HG03571 (cell line): ENCODE data around the gene FNBP1.

Experiments
- ATAC-seq: cut with Tn5 transposase; IDR thresholded peaks from one replicate; pipeline ENCODE4 v1.9.1; 2021; ENCODE audit not compliant: unreplicated experiment

The FNBP1 gene

DNA sequence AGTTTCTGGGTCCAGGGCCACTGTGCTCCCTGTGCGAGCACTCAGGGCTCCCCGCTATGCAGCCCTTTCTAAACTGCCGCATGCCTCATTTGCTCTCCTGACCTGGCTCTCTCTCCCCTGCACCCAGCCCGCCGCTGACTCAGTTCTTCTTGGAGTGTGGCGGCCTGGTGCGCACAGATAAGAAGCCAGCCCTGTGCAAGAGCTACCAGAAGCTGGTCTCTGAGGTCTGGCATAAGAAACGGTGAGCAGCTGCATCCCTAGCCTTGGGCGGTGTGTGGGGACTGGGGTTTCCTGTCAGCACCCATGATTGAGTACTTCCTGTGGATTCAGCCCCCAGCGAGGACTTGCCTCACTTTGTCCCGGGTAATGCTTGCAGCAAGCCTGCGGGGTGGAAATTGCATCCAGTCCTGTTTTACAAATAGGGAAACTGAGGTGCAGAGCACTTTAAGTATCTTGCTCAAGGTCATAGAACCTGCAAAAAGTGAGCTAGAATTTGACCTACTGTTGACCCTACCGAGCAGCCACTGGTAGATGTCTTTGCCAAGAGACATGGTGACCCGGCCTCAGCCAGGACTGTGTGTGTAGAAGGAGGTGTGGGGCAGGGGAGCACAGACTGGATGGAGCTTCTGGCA lies 179.8 kb downstream of the FNBP1 start:
- ATAC-seq = no peak

DNA sequence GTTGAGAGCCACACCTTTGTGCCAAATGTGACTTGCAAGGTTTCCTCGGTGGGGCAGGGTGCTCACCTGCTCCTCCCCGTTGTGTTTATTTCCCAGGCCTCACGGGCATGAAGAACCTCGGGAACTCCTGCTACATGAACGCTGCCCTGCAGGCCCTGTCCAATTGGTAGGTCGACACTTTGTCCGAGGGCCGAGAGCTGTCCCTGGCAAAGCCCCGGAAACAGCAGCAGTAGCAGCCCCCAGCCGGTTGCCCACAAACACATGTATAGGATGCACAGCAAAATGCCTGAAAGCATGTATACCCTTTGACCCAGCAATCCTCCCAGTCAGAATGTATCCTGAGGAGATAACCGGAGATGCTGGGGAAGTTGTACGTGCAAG lies 181.6 kb downstream of the FNBP1 start:
- no peak for ATAC-seq

DNA sequence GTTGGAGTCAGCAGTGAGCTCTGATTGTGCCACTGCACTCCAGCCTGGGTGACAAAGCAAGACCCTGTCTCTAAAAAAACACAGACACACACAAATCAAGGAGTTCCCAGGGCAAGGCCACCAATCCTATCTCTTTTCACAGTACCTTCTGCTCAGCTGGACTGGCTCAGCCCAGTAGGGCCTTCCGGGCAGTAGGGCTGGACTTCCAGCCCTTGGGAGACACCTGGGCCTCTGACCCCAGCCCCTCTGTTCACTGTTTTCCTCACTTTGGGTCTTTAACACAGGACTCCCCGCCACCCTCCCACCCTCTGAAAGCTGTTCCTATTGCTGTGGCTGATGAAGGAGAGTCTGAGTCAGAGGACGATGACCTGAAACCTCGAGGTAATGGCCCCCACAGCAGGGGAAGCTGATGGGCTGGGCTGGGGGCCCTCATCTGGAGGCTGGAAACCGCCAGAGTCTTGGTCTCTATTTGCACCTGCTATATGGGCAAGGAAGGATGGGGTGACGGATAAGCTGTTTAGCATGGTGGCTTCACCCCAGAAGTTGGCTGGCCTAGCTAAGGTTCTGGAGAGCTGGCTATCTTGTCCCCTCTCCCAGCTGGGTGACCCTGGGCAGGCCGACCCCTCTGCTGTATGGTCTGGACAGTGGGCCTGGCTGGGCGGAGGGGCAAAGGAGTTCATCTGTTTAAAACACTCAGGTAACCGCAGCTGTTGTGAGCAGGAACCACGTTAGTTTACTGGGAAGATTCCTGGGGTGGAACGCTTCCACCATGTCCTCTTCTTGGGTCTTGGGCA lies 182.1 kb downstream of the FNBP1 start:
- ATAC-seq = no peak

DNA sequence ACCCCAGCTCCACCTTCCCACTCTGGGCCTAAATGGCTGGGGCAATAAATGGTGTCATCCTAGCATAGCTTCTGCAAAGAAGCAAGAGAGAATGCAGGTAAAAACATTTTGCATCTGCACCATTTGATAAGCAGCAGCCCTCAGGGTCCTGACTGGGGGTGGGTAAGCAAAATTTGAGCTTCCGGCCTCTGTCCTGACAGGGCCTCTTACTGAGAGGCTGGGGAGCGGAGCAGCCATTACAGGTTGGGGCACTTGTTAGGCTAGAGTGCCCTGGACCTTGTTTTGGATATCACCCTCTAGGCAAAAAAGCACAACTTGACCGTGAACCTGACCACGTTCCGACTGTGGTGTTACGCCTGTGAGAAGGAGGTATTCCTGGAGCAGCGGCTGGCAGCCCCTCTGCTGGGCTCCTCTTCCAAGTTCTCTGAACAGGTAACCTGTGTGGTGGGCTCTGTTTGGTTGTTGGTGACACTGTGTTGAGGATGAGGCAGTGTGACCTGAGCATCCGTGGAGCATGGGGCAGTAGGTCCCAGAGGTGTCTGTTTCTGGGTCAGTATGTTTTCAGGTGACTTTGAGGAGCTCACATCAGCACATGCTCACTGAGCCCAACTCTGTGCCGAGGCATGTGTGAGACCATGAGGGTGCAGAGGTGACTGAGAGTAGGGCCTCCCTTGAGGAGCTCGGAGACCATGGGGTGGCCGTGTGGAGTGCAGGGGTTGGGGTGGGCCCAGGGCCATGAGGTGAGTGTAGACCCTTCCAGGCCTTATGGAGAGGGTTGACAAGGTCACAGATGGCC lies 184.6 kb downstream of the FNBP1 start:
- ATAC-seq = no peak

DNA sequence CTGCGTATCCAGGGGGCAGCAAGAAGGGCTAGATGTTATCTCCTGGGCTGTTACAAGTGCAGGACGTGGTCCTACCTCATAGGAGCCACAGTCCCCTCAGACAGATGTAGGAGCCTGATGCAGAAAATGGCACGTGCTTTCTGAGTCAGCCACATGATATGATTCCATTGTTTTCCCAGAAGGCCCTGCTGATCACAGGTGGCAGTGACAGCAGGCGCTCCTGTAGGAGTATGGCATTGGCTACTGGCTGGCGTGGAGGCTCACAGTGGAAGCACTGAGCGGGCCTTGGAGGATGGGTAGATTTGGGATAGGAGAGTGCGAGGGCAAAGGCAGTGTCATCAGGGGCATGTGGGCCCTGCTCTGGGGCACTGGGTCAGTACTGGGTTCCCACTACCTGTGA lies 185.8 kb downstream of the FNBP1 start:
- no peak for ATAC-seq

DNA sequence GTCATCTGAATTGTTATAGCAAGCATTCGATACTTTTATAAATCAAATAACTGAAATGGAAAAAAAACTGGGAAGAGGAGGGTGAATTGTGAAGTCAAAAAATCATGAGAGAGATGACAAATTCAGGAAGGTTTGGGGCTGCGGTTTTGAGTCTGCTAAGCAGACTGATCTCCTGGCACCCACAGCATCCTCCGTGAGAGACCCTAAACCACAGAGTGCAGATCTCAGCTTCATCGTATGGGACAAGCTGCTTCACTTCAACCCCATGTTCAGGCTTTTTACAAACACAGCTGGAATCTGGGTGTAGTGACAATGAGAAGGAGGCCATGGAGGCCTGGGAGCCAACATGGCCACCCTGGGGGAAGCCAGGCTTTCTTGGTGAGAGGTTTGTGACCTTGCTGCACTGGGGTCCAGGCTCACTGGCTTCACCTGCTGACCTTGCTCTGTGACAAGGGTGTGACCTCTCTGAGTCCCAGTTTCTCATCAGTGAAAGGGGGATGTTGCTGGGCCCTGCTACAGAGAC lies 188.3 kb downstream of the FNBP1 start:
- ATAC-seq = no peak

DNA sequence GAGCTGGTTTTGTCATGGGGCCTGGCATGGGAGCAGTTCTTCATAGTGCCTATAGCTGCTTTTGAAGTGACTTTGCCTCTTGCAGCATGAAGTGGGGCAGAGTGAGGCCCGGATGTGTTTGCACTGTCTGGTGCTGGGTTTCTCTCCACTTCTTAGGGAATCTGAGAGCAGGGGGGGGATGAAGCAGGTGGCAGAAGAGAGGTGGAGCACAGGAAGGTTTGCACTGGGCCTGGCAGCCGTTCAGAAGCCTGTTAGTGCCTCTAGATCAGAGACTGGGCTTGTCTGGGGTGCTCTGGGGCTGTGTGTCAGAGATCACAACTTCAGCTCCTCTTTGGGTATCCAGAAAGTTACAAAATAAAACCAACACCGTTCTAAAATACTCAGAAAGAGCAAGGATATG lies 189.4 kb downstream of the FNBP1 start:
- no peak for ATAC-seq

DNA sequence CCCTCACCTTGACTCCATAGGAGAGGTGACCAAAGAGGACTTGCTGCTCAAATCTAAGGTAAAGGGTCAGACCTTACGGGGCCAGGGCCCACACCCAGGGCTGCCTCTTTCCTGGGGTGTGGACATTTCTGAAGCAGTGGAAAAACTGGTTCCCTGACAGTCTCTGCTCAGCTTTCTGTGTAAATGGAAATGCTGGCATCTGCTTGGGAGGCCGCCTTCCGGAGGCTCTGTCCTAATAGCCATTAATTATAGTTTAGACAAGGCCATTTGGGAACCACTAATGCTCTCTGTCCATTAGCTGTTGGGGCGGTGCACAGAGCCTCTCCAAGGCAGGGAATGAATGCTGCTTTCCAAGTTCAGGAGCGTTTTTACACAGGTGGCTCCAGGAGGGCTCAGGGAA lies 190.4 kb downstream of the FNBP1 start:
- no peak for ATAC-seq

DNA sequence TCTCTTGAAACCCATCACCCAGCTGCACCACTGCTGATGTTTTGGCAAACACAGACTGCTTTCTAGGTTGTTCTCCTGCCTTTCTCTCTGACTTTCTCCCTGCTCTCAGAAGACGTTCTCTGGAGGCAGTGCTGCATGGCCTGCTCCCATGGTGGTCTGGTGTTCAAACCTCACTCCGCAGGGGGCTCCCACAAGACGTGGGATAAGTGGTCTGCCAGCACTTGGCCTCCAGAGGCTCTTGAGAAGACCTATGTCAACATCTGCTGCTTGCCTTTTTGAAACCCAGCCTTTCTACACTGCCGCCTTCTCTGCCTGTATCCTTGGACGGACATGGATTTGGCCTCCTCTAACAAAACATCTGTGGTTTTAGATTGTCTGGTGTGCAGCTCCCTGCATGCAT lies 191.2 kb downstream of the FNBP1 start:
- no peak for ATAC-seq

DNA sequence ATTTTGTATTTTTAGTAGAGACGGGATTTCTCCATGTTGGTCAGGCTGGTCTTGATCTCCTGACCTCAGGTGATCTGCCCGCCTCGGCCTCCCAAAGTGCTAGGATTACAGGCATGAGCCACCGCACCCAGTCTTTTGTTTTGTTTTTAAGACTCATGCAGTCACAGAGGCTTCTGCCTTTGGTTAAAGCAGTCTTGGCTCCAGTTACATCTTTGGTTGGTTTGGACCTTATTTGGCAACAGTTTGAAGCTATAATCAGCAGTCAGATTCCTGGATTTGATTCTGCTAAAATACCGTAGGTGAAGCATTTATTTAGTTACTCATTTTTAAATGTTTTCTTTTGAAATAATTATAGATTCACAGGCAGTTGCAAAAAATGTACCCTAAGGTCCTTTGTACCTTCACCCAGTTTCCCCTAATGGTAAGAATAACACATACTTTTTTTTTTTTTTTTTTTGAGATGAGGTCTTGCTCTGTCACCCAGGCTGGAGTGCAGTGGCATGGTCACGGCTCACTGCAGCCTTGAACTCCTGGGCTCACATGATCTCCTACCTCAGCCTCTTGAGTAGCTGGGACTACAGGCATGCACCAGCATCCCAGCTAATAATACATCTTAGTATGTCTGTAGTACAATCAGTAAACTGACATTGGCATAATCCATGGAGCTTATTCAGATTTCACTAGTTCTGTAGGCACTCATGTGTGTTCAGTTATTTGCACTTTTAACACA lies 192.0 kb downstream of the FNBP1 start:
- ATAC-seq = no peak

DNA sequence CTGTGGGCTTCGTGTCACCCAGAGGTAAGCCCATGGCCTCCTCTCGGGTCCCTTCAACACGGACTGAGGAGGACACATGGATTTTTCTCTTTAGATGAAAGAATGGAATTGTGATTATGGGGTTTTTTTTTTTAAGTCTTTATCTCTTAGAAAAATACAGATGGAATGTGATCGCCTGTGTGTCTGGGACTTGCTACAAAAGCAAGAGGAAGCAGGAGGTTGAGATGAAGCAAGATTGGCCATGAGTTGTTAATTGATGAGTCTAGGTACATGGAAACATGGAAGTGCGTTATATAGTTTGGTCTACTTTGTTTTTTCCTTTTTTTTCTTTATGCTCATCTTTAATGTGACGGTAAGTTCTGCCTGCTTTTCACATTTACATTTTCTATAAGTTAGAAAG lies 193.1 kb downstream of the FNBP1 start:
- ATAC-seq = no peak

DNA sequence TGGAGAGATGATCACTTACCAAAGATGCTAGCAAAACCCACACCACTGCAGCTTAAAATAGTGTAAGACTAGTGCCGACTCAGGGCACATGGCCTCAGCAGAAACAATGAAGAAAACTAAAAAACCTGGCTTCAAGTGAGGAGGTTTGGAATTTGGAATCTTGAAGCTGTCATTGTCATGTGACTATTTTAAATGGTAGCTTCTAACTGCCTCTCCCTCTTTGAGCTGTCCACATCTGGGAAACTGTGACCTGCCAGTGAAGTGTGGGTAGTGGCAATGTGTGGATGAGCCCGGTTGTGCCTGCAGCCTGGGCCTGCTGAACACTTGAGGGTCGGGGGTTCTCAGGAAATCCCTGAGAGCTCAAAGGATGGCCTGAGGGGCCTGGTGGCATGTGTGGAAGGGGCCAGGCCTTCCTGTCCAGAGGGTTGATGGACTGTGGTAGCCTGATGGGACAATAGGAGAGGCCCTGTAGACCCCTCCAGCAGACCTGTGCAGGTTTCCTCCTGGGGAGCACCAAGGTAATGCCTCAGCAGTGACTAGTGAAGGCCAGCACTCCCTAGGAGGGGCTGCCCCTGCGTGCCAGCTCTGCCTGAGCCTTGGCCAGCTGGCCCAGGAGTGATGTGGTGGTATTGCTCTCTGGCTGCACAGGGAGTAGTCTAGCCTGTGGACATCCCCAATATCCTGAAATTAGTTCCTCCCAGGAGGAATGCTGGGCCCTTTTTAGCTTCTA lies 194.1 kb downstream of the FNBP1 start:
- ATAC-seq = no peak

DNA sequence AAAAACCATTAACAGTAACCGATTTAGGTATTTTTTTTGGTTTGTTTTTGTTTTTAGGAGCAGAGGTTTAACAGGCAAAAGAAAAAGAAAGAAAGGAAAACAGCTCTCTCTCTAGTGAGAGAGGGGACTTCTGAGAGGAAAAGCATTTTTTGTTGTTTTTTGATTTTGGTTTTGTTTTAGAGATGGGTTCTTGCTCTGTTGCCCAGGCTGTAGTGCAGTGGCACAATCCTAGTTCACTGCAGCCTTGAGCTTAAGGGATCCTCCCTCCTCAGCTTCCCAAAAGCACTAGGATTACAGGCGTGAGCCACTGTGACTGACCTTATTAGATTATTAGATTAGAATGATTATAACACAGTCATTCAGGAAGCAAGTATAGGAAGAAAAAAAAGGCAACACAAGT lies 197.6 kb downstream of the FNBP1 start:
- no peak for ATAC-seq

DNA sequence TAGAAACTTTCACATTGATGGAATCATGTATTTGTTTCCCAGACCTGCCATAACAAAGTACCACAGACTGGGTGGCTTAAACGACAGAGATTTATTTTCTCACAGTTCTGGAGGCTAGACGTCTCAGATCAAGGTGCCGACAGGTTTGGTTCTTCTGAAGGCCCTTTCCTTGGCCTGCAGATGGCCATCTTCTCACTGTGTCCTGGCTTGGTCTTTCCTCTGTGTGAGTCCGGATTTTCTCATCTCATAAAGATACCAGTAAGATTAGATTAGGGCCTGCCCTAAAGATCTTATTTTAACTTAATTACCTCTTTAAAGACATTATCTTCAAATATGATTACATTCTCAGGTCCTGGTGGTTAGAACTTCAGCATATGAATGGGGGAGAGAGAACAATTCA lies 201.9 kb downstream of the FNBP1 start:
- ATAC-seq = no peak

DNA sequence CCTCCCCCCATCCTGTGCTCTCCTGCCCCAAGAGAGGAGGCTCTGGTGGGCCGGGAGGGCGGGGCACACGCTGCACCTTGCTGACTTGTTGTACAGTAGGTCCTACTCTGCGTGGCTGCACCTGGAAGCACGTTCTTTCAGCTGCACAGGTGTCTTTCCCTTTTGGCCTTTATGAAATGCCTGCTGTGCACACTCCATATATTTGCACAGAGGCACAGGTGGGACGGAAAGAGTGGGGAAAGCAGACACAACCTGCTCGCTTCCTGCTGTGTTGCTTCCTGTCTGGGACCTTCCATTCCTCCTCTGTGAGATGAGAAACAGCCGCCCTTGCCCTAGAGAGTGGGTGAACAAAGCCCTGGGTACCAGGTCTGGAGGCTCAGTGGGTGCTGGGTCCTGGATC lies 203.0 kb downstream of the FNBP1 start:
- ATAC-seq = no peak

DNA sequence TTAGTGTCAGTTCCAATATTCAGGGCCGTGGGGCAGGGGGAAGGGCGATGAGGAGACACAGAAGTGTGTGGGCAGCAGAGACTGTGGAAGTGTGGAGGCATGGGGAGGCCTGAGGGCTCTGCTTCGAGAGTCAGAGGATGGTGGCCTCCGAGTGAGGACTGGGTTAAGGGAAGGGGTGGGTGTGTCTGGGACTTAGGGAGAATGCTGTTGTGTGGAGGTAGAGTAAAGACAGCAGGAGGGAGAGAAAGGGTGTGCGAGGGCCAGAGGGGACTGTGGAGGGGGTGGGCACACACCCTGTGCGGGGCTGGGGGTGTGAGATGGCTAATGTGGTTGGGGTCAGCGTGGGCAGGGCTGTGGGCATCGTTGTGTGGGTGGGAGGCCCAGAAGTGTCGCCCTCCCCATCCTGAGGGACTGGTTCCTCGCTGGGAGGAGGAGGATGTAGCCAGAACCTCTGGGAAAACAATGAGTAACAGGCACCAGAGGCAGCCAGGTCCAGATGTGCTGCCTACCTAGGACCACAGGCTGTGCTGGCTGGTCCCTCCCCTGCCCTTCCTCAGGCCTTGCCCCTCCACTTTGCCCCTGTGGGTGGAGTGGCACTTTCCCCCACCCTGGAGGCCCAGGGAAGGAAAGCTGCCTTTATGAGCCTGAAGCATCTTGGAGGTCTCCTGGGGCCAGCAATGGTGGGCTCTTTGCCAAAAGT lies 203.5 kb downstream of the FNBP1 start:
- ATAC-seq = no peak

DNA sequence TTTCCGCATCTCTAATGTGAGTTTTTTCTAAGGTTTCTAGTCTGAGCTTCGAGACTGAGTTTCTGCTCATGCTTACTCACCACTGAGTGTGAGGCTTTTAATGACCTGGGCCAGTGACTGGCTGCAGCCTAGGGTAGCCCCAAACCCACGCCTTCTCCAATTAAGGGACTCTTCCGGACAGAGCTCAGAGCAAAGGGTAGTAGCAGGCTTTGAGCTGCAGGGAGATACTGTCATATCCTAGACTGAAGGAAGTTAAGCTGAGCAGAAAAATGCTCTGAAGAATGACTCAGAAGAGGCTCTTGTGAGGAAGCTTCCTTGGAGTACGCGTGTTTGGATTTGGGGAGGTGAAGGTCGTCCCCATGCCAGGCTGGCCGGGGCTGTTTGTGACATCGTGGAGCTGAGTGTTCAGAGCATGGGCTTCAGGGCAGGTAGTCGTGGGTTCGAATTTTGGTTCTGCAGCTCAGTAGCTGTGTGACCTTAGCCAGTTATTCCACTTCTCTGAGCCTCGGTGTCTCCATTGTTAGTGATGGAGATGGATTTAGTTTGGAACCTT lies 204.2 kb downstream of the FNBP1 start:
- ATAC-seq = no peak
